G401.6 (cell line): ENCODE measurements around the gene LRRC49.
"Not testable (repeated sequence)": the region's sequence is repeated elsewhere in the genome, so short reads cannot be mapped to it uniquely, and the experiment has no call there.

Experiments used
- FAIRE-seq: peaks from 2 replicates; lab custom pipeline; 2012; peaks lifted over from hg19 to GRCh38; lab: Jason Lieb, UNC

The LRRC49 gene

DNA sequence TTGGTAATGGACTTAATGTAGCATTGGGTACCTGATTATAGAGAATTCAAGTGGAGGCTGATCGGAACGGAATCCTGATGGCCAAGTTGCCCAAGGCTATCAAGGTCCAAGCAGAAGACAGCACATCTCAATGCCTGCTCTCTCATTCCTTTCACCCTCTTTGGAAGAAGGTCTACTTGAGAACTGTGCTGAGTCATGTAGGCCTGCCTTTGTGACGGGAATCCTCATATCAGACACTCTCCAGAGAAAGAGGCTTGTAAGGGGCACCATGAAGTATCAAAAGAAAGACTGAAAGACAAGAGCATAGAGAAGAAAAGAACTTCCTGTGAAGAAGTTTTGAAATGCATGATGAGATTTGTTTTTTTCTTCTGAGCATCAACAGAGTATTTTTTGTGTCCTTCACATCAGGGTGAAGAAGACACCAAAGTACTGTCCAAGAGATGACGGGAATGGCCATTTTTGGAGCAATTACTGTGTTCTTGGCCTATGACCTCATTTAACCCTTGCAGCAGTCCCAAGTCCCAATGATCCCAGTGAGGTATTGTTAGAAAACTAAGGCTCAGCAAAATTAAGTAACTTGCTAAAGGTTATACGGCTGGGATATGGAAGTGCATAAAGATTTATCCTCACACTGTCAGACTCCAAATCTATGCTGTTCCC is 25.5 kb upstream of the LRRC49 start:
- FAIRE-seq, result no peak

DNA sequence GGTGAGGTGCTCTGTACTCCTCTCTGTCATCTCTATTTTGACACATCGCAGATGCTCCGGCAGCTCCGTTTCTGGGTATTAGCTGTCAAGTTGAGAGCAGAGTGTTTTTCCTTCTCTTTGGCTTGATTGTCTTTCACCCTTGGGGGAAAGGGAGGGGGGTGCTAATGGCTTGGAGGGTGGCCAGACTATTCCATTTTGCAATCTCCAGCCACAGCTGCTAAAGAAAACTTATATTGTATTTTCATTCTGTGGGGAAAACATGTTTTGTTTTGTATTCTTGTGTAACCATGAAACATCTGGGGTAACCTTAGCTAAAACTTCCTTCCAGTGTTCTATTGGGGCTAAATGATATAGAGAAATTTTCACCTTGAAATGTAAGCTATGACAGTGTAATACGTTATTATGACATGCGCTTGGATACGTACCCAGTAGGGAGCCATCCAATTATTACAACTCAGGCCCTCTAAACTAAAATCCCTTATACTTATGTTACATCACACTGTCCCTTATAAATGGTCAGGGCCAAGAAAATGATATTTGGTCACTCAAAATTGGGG is 24.6 kb upstream of the LRRC49 start:
- no peak for FAIRE-seq

DNA sequence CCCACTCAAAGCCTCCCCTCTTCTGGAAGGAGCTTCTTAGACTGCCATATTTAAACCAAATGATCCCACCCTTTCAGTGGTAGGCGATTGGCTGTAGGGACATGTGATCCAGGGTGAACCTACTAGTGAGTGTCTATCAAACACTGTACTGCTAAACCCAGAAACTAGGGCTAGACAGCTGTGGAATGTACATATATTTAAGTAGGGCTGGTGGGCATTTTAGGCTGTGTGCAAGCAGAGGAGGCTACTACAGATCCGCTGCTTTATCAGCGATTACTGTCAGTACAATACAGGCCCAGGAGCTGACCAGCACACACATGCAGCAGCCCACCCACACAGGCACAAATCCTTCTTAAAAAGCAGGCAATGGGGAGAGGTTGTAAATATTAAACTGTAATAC is 23.3 kb upstream of the LRRC49 start:
- FAIRE-seq, result no peak

DNA sequence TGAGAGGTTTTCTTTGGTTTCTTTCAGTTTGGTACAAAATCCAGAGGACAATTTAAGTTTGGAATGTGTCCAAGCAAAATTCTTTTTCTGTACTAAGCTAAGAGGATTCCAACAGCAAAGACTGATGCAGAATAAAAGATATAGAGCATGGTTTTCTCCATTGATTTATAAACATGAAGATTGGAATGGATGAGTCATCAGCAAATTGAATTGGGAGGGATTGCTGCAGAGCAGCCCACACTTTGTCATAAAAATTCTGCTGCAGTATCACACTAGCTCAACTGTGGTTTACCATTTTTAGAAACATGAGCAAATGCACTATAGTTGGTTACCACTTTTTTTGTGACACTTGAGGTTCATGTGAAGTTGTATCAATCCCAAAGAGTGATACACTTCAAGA is 22.6 kb upstream of the LRRC49 start:
- no peak for FAIRE-seq

DNA sequence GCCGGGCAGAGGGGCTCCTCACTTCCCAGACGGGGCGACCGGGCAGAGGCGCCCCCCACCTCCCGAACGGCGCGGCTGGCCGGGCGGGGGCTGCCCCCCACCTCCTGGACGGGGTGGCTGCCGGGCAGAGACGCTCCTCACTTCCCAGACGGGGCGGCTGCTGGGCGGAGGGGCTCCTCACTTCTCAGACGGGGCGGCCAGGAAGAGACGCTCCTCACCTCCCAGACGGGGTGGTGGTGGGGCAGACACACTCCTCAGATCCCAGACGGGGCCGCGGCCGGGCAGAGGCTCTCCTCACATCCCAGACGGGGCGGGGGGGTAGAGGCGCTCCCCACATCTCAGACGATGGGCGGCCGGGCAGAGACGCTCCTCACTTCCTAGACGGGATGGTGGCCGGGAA is 21.1 kb upstream of the LRRC49 start:
- not testable (repeated sequence) for FAIRE-seq

DNA sequence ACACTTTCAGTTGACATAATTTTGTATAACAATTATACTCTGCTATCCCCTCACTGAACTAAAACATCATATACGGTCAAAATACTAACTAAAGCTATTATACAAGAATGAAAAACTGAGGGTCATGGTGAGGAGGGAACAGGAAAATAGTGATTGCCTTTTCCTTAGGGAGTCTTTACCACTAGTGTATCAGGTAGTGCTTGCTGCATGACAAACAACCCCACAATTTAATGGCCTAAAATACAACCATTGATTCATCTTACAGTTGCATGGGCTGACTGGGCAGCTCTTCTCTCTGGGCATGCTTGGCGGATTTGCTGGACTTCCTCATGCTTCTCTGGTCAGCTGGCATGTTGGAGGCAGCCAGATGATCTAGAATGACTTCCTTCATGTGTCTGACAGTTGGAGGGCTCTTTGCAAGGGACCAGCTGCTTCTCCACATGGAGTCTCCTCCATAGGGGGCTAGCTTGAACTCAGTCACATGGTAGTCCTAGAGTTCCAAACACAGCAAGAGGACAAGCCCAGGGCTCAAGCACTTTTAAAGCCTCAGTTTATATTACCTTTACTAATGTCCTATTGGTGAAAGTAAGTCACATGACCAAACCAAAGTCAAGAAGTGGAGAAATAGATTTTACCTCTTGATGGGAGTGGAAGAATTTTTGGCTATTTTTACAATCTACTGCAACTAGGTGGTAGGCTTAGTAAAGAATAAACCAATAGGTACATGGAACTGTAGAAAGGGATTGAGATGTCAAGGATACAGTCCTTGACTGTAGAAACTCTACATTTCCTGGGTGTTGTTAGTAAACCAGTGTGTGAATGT is 19.2 kb upstream of the LRRC49 start:
- no peak for FAIRE-seq

DNA sequence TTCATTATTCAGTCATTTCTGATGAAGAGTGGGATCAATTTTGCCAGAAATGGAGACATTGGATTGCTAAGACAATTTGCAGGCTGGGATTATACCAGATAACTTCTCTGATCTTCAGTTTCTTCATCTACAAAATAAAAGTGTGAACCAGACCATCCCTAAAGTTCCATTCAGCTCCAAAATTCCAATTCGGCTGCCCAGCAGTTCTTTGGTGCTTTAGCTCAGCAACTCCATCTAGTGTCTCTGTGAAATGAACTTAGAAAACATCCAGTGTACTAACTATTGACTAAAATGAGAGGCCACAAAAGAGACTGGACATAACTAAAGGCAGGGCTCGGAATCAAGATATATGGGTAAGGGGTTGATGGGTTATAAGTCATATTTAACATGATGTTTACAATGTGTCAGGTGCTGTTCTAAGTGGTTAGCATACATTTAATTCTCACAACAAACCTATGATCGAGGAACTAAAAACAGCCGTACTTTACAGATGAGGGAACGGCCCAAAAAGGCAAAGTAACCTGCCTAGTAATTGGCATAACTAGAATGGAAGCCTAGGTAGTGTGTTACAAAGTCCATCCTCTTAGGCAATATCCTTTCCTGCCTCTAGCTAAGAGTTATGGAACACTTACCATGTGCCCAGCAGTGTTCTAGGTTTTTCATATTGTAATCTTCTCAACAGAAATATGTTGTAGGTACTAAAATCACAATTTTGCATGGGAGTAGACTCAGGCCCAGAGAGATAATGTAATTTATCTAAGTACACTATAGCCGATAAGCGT is 17.4 kb upstream of the LRRC49 start:
- peak; percentile 93 for FAIRE-seq

DNA sequence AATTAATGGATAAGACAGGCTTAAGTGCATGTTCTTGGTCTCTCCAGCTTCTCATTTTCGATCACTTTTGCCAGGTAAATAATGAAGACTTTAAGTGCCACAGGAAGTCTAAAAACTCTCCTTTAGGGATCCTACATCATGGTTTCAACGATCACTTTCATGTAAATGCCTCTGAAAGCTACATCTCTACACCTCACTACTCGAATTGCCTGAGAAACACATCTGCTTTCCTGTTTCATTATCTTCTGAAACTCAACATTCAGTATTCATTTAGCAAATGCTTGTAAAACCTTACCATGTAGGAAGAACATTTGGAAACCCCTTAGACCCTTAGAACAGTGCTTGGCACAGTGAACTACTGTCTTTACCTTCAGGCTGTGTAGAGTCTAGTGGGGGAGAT is 16.6 kb upstream of the LRRC49 start:
- no peak for FAIRE-seq

DNA sequence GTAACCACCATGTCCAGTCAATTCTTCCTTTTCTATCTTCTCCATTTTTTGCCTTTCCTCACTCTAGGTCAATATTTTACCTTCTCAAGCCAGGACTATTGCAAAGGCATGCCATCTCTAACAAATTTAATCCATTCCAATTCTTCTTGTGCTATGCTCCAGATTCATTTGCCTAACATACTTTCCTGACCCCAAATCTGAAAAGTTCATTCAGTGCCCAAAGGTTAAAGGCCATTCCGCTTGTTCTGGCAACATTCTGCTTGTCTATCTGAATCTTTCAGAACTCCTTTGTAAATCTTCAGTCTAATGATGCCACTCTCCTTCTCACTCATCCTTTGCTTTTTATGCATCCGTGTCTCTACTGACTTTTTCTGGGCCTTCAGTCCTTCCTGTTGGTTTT is 15.9 kb upstream of the LRRC49 start:
- no peak for FAIRE-seq

DNA sequence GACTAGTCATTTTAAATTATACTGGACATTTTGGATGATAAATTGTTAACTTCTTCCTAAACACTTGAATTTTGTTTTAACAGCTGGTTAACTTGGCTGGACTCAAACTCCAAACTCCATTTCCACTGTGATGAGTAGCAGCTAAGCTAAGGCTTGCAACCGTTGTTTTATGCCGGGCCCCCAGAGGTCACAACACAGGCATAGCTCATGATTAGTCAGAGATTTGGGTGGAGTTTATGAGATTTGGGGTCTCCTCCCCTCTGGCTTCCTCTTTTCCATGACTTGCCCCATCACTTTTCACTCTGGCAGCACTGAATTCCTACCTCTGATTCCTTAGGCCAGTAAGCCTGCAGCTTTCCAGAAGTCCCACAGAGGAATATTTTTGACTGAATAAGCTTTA is 13.2 kb upstream of the LRRC49 start:
- FAIRE-seq, result no peak

DNA sequence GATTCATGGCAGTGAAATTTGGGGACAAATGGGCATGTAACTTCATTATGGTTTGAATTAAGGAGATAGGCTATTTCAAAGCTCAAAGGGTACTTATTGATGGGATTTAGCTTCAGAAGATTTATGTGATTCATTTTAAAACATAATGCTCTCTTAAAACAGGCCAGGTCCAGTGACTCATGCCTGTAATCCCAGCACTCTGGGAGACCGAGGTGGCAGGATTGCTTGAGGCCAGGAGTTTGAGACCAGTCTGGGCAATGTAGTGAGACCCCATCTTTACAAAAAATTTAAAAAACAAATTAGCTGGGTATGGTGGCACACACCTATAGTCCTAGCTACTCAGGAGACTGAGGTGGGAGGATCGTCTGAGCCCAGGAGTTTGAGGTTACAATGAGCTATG is 11.8 kb upstream of the LRRC49 start:
- no peak for FAIRE-seq

DNA sequence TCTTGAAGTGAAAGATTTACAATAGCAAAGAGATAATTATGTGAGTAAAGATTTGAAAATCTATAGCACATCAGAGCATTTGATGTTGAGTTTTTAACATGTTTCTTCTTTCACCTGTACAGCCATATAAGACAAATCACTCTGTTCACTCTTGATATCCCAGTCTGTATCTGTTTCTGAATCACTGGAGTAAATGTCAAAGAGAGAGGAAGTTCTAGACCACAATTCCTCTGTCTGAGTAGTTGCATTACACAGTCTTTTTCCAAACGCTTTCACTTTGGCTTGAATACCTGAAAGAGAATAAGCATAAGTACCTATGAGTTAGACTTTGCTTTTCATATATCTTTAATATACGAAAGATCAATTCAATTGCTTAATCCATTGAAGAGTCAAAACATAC is 10.3 kb upstream of the LRRC49 start:
- FAIRE-seq, result no peak

DNA sequence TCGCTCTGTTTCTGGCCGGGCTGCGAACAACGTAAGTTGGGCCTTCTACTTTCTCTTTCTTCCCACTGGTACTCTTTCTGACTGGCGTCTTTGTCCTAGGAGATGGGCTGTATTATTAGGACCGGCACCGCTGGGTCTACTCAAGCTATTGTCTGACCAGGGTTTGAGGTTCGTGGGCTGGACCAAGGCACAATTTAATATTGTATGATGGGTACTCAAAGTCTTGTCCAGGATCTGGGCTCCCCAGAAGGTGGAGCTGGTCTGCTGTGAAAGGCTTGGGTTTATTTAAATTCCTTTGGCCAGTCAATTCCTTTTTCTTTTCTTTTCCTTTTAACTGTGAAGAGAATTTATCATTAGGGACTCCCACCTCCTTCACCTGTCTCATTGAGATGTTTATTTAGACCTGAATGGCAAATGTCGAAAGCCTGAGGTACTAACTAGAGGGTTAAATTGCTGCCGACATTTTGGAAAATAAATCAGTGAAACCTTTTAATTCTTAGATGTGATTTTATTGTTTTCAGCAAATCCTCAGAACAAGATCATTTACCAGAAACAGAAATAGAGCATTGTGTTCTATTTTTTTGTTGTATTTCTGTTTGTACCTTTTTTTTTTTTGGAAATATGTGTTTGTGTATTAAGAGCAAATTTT is 410 bp downstream of the LRRC49 start:
- peak; percentile 50 for FAIRE-seq

DNA sequence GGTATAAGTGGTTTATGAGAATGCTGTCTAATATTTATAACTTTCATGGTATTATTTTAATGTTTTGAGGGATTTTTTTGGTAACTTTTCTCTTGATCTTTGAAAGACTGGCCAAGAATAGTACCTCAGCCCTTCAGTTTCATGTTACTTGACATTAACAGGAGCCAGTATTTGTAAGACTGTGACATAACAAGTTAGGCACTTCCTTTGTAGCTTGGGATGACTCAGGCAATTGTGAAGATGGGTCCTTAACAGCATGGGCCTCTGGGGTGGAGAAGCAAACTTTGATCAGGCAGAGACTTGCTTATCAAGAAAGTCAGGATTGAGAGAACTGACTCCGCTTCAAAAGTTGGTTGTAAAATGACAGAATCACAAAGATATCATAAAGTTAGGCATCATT is 9.5 kb downstream of the LRRC49 start:
- FAIRE-seq, result no peak

DNA sequence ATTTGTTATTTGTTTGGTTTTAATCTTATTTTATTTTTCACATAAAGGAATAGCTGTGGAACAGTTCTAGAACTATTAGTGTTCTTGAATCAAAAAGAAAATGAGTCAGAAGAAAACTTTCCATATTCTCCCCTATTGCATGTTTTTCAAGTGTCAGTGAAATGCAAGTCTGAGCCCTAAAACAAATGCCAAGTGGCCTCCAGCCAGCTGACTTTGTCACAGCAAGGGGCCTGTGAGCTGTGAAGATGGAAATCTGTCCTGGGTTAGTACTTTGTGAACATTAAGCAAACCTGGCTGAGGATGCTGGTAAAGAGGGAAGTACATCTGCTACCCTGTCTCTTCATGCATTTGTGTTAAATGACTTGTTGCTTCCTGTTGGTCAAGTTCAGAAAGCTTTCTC is 14.2 kb downstream of the LRRC49 start:
- no peak for FAIRE-seq

DNA sequence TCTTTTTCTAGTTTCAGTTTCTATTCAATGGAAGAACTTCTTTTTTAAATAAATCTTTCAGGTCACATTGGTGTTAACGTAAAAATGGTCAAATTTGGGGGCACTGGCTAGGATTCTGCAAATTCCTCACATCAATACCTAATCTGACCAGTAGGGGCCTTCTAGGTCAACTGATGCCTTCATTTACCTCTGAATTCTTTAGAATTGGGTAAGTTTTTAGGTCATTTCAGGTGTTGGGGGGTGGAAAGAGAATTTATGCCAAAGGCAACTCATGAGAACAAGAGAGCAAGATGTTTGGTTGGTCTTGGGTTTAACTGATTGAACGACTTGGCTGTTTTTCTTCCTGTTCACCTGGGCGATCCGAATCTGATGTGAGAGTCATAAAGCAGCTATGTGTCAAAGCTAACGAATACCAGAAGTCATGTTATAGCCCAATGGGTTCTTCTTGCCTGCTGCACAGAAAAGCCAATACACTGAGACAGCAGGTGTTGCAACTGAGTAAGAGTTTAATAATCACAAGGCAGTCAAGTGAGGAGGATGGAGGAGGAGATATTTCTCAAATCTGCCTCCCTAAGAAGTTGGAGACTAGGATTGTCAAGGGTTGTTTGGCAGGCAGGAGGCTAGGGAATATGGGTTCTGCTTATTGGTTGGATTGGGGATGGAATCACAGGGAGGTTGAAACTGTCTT is 15.3 kb downstream of the LRRC49 start:
- no peak for FAIRE-seq

DNA sequence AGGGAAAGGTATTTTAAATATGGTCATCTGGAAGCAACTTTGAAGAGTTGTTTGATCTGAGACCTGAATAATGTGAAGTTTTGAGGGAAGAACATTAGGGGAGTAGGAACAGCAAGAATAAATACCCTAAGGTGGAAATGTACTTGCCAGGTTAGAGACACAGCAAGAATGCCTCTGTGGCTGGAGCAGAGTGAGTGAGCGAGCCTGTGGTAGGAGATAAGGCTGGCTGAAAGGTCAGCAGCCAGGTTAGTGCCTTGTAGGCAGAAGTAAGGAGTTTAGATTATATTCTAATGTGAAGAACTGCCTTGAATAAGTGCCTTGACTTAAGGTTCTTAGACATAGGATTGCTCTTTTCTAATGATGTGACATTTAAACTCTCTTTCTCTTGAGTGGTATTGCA is 18.3 kb downstream of the LRRC49 start:
- no peak for FAIRE-seq

DNA sequence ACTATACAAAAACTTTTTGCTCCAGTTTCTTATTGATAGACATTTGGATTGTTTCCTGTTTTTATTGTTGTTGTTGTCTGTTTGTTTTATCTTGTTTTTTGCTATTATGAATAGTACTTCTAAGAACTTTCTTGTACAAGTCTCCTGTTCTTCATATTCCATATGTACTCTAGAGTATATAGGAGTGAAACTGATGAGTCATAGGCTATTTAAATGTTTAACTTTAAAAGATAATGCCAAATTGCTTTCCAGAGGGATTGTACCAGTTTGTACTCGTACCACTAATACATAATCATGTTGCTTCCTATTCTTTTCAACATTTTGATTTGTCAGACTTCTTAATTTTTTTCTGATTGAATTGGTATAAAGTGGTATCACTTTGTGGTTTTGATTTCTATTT is 19.6 kb downstream of the LRRC49 start:
- FAIRE-seq, result no peak

DNA sequence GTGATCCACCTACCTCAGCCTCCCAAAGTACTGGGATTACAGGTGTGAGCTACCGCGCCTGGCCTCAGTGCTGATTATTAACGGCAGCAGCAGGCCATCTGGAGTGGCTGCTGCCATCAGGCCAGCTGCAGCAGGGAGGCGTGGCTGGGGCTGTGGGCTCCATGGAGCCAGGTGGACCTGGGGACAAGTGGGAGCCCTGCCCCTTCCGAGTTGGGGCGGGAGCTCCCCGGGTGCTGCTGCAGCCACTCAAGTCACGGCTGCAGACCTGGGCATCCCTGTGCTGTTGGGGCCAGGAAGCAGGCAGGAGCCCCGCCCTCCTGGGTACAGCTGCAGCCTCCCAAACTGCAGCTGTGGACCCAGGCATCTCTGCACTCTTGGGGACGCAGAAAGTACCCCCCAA is 23.9 kb downstream of the LRRC49 start:
- no peak for FAIRE-seq

DNA sequence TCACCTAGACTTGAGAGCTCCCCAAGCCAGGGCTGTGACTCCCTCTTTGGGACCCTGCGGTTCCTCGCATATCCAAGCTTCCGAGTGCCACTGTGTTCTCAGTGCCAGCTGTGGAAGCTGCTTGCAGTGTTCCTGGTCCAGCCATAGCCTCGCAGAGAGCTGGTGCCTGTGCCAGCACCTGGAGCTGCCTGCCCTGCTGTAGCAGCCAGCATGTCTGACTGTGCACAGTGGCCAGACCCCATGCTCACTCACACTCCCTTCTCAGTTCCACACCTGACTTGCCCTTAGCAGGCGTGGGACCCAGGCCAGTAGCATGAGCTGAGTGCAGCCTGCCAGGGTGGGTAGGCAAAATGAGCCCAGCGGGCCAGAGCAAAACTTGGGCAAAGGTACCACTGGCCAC is 25.3 kb downstream of the LRRC49 start:
- FAIRE-seq, result no peak

DNA sequence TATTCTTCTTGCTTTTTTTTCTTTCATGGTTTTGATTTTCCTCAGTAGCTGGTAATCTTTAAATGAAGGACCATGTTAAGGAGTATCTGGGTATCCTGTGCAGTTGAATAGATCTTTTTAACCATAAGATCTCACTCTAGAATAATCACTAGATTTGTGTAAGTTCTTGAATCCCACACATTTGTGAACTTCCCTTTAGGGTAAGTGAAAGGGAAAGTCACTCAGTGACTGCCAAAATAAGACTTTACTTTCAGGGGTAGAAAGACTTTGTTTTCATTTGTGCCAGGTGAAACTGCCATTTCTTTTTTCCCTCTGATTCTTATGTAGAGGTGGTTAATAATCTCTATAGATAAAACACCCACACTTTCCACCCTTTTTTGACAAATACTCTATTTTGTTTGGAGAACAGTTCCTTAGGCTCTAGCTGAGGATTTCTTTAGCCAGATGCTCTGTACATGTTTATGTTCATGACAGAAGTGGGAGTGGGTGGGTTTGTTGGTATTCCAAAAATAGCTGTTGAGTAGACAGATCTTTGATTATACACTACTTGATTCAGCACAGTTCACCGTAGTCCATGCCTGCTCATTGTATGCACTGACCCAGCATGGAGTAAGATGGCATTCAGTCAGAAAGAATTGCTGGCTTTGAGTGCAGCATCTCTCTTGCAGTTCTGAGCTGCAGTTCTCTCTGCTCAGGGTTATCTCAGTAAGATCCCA is 28.5 kb downstream of the LRRC49 start:
- no peak for FAIRE-seq
